ENCODE results near the gene RNASET2. TPM values are rescaled to one million over a fixed set of nuclear protein-coding genes. Genes with fewer than 3 reads are reported as not detected.

The RNASET2 gene
- total RNA-seq, 1 donor: 22.5 TPM

DNA sequence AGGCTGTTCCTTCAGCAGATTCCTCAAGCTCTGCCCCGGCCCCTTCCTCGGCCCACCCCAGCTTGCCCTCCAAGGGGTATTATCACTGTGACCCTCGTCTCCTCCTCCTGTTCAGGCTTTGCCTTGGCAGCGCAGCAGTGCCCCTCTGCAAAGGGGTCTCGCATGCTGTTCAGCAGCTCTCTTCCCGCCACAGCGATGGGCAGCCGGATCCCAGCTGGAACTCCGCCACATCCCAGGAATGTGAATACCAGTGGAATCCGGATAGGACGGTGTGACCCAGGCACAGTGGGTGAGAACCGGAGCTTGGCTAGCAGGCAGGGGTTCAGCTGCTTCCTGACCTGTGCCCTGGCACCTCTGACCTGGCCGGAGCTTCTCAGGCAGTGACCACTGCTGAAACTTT is 52.9 kb downstream of the RNASET2 start:
- TF ChIP-seq, protein P1, sequence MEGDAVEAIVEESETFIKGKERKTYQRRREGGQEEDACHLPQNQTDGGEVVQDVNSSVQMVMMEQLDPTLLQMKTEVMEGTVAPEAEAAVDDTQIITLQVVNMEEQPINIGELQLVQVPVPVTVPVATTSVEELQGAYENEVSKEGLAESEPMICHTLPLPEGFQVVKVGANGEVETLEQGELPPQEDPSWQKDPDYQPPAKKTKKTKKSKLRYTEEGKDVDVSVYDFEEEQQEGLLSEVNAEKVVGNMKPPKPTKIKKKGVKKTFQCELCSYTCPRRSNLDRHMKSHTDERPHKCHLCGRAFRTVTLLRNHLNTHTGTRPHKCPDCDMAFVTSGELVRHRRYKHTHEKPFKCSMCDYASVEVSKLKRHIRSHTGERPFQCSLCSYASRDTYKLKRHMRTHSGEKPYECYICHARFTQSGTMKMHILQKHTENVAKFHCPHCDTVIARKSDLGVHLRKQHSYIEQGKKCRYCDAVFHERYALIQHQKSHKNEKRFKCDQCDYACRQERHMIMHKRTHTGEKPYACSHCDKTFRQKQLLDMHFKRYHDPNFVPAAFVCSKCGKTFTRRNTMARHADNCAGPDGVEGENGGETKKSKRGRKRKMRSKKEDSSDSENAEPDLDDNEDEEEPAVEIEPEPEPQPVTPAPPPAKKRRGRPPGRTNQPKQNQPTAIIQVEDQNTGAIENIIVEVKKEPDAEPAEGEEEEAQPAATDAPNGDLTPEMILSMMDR (IDR thresholded peaks at IDR 0.05; ENCODE audit: insufficient read depth, low read depth, low read length): no peak
- no peak overlapping the region for H3K4me3 ChIP-seq (ENCODE audit: low read depth, low read length)
- no peak for DNase-seq (ENCODE audit: low read depth)

DNA sequence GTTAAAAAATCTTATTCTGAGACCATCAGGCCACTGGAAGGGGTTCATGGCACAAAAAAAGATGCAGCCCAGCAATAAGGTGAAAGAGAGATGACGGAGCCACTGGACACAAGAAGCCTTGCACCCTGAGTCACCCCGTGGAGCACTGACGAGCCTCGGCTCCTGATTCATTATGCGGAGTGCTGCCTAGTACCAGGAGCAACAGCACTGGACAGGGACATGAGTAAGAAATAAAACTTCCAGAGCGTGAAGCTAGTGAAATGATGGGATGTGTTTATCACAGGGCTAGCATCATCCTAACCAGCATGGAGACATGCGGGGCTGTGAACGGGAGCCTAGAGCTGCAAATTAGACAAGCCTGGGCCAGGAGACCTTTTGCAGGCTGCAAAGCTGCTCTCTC is 53.3 kb downstream of the RNASET2 start:
- TF ChIP-seq, protein P1 (IDR thresholded peaks at IDR 0.05; ENCODE audit: insufficient read depth, low read depth, low read length): no peak
- H3K4me3 ChIP-seq (ENCODE audit: low read depth, low read length): no peak overlapping the region
- DNase-seq (ENCODE audit: low read depth): no peak

DNA sequence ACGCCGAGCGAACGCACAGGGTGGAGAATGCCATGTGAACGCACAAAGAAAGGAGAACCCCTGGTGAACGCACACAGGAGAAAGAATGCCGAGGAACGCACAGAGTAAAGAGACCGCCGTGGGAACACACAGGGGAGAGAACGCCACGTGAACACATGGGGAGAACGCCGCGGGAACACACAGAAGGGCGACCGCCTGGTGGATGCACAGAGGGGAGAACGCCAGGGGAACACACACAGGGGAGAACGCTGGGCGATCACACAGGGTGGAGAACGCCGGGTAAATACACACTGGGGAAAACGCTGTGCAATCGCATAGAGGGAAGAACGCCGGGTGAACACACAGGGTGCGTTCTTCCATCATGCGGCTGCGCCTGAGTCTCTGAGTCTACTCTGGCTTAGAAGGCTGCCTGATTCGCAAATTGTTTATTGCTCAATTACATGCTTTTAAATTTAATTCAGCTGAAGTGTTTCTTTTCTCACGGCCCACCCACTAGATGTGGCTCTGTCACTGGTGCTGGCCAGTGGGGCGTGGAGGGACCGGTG is 54.1 kb downstream of the RNASET2 start:
- TF ChIP-seq, protein P1 (IDR thresholded peaks at IDR 0.05; ENCODE audit: insufficient read depth, low read depth, low read length): no peak

DNA sequence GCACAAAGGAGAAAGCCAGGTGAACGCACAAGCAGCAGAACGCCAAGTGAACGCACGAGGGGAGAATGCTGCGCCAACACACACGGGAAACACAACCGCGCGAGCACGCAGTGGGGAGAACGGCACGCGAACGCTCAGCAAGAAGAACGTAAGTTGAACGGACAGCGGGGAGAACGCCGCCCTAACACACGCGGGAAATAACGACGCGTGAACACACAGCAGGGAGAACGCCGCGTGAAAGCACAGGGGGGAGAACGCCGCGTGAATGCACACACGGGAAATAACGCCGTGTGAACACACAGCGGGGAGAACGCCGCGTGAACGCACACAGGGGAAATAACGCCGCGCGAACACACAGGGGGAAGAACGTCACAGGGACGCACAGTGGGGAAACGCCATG is 54.7 kb downstream of the RNASET2 start:
- H3K4me3 ChIP-seq (ENCODE audit: low read depth, low read length): no peak overlapping the region
- TF ChIP-seq, protein P1 (IDR thresholded peaks at IDR 0.05; ENCODE audit: insufficient read depth, low read depth, low read length): no peak
- DNase-seq (ENCODE audit: low read depth): no peak

More for the DNA sequence above, 54.1 kb downstream of the RNASET2 start:
- DNase-seq (ENCODE audit: low read depth): no peak
- H3K4me3 ChIP-seq (ENCODE audit: low read depth, low read length): no peak overlapping the region

DNA sequence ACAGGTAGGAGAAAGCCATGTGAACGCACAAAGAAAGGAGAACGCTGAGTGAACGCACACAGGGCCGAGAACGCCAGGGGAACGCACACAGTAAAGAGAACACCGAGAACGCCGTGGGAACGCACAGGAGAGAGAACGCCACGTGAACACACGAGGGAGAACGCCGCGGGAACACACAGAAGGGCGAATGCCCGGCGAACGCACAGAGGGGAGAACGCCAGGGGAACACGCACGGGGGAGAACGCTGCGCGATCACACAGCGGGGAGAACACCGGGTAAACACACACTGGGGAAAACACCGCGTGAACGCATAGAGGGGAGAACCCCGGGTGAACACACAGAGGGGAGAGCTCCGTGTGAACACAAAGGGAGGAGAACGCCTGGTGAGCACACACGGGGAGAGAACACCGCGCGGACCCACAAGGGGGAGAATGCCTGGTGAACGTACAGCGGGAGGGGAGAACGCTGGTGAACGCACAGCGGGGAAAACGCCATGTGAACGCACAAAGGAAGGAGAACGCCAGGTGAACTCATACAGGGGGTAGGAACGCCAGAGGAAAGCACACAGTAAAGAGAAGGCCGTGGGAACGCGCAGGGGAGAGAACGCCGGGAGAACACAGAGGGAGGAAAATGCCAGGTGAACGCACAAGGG is 55.3 kb downstream of the RNASET2 start:
- no peak overlapping the region for H3K4me3 ChIP-seq (ENCODE audit: low read depth, low read length)
- no peak for DNase-seq (ENCODE audit: low read depth)
- TF ChIP-seq, protein P1 (IDR thresholded peaks at IDR 0.05; ENCODE audit: insufficient read depth, low read depth, low read length): no peak

DNA sequence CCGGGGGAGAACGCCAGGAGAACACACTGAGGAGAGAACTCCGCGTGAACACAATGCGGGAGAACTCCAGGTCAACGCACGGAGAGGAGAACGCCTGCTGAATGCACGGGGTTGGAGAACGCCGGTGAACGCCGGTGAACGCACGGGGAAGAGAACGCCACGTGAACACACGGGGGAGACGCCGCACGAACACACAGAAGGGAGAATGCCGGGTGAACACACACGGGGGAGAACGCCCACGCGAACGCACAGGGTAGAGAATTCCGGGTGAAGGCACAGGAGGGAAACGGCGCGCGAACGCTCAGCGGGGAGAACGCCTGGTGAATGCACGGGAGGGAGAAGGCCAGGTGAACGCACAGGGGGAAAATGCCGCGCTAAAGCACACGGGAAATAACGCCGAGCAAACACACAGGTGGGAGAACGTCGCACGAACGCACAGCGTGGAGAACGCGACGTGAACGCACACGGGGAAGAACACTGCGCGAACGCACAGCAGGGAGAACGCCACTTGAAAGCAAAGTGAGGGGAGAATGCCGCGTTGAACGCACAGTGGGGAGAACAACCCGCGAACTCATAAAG is 56.1 kb downstream of the RNASET2 start:
- H3K4me3 ChIP-seq (ENCODE audit: low read depth, low read length): no peak overlapping the region
- TF ChIP-seq, protein P1 (IDR thresholded peaks at IDR 0.05; ENCODE audit: insufficient read depth, low read depth, low read length): no peak
- DNase-seq (ENCODE audit: low read depth): no peak

Measured in fibroblast of villous mesenchyme (primary cell).